GM23338 (cell line): Measurements from ENCODE around the gene ALDH9A1.

Experiments used
- CREB1 ChIP-seq: fragments of 250-450 bp; sonication (Bioruptor Pico); IDR thresholded peaks from 2 replicates; pipeline ENCODE4 v1.5.0; 2020; ENCODE audit warnings: low read depth, mild to moderate bottlenecking, moderate library complexity
- CTCF ChIP-seq, 2 experiments: fragments of 200-600 bp in 1 of 2; sonication (generic) in 1 of 2; conservative IDR thresholded peaks; 2 replicates each; pipeline versions ENCODE4 v1.5.1 to v1.6.1; 2016 to 2017; ENCODE audit warnings: antibody characterized with exemption in 2 of 2, low read depth in 2 of 2, mild to moderate bottlenecking in 2 of 2, moderate library complexity in 1 of 2
- ETS1 ChIP-seq: IDR thresholded peaks from 2 replicates; pipeline ENCODE4 v1.6.1; 2016; ENCODE audit warnings: antibody characterized with exemption
- EZH2 ChIP-seq: fragments of 200-600 bp; sonication (generic); IDR thresholded peaks from one replicate; pipeline ENCODE4 v1.8.0; 2017; ENCODE audit warnings: antibody characterized with exemption, mild to moderate bottlenecking, low read depth; ENCODE audit not compliant: unreplicated experiment
- EZH2phosphoT487 ChIP-seq: fragments of 200-600 bp; sonication (generic); IDR thresholded peaks from one replicate; pipeline ENCODE4 v1.8.1; 2018; ENCODE audit warnings: antibody characterized with exemption; ENCODE audit not compliant: unreplicated experiment
- JUNB ChIP-seq: IDR thresholded peaks from one replicate; pipeline ENCODE4 v1.6.1; 2016; ENCODE audit warnings: antibody characterized with exemption; ENCODE audit not compliant: unreplicated experiment
- NANOG ChIP-seq: IDR thresholded peaks from 2 replicates; pipeline ENCODE4 v1.6.1; 2016; ENCODE audit warnings: antibody characterized with exemption, borderline replicate concordance
- POLR2AphosphoS5 ChIP-seq: IDR thresholded peaks from 2 replicates; pipeline ENCODE4 v1.6.1; 2016; ENCODE audit warnings: antibody characterized with exemption, low read depth
- REST ChIP-seq: IDR thresholded peaks from one replicate; pipeline ENCODE4 v1.6.1; 2018; ENCODE audit warnings: antibody characterized with exemption; ENCODE audit not compliant: unreplicated experiment
- STAT1 ChIP-seq: IDR thresholded peaks from one replicate; pipeline ENCODE4 v1.6.1; 2016; ENCODE audit warnings: antibody characterized with exemption; ENCODE audit not compliant: unreplicated experiment
- ZNF114 ChIP-seq: fragments of 250-450 bp; sonication (Bioruptor Pico); IDR thresholded peaks from 2 replicates; pipeline ENCODE4 v1.5.0; 2020; ENCODE audit warnings: mild to moderate bottlenecking, moderate library complexity
- ZNF331 ChIP-seq: fragments of 250-450 bp; sonication (Bioruptor Pico); IDR thresholded peaks from 2 replicates; pipeline ENCODE4 v1.5.0; 2020; ENCODE audit warnings: low read depth, mild to moderate bottlenecking, moderate library complexity
- ZNF462 ChIP-seq: fragments of 250-450 bp; sonication (Bioruptor Pico); IDR thresholded peaks from 2 replicates; pipeline ENCODE4 v1.5.0; 2020; ENCODE audit warnings: mild to moderate bottlenecking, moderate library complexity

GRCh38 chr1:165666152-165666825 is 32.1 kb downstream of the ALDH9A1 start:
- TF ChIP-seq REST, result no peak
- no peak for TF ChIP-seq ETS1
- TF ChIP-seq CTCF (conservative IDR thresholded peaks at IDR 0.05; ENCODE audit: low read depth in 2 of 2), result no peak
- no peak for TF ChIP-seq EZH2
- TF ChIP-seq EZH2phosphoT487, result no peak
- no peak for TF ChIP-seq CREB1 (CRISPR knock-in tag)
- no peak for TF ChIP-seq STAT1
- no peak for TF ChIP-seq POLR2AphosphoS5
- no peak for TF ChIP-seq ZNF114
- TF ChIP-seq JUNB, result no peak
- TF ChIP-seq NANOG, result no peak
- TF ChIP-seq ZNF331, result no peak
- no peak for TF ChIP-seq ZNF462 (CRISPR knock-in tag)
